Measurements from ENCODE around the gene COQ5. TPM values are rescaled to one million over a fixed set of nuclear protein-coding genes. Genes with fewer than 3 reads are reported as not detected.

The COQ5 gene
- polyA plus RNA-seq, 3 donors, result 9.3 to 38.9 (median 30.6) TPM

- intact Hi-C loops (cut with micrococcal nuclease), result loop anchor here (5.0 kb wide), 2 partner anchors 36 to 41 kb away; partner anchors contain the start of gene RNF10 (in 1 of the 2)
- Histone ChIP-seq H3K36me3 (replicated peaks in 1 of 2; ENCODE audit: control insufficient read depth in 1 of 2, insufficient read depth in 2 of 2, low read length in 2 of 2) (peaks cover 20 to 33% of the 10 kb centered on the region in 2 donors), H3K79me2 (ENCODE audit: insufficient read depth, low read length) (peaks cover 30% of the 10 kb centered on the region), H3K4me1 (ENCODE audit: control insufficient read depth in 1 of 2, insufficient read depth in 2 of 2, low read length in 2 of 2) (peaks cover 17 to 21% of the 10 kb centered on the region in 2 donors), H3K9ac (ENCODE audit: insufficient read depth, low read length, poor library complexity, severe bottlenecking) (peak overlapping the region; percentile 74), H3K27ac (ENCODE audit: low read depth in 1 of 2, low read length in 2 of 2) (peak overlapping the region; percentile 57 to 76), H4K20me1 (ENCODE audit: insufficient read depth, low read length) (peaks cover 30% of the 10 kb centered on the region), H2AFZ (ENCODE audit: insufficient read depth, low read depth, low read length, poor library complexity, severe bottlenecking) (peak overlapping the region; percentile 86), H3K4me2 (replicated peaks; ENCODE audit: extremely low read depth, low read length, poor library complexity, severe bottlenecking) (peak overlapping the region; percentile 94), H3K27me3 (ENCODE audit: control insufficient read depth in 2 of 2, insufficient read depth in 2 of 2, low read length in 2 of 2) (no peaks in the 10 kb centered on the region), H3K9me3 (replicated peaks in 1 of 2; ENCODE audit: control insufficient read depth in 1 of 2, insufficient read depth in 1 of 2, low read length in 2 of 2) (no peaks in the 10 kb centered on the region), H3K4me3 (replicated peaks in 1 of 3; ENCODE audit: low read depth in 2 of 3, low read length in 3 of 3) (peak overlapping the region; percentile 91 to 99 (median 99))
- H3K4me1 Mint-ChIP-seq, result peaks cover 24% of the 10 kb centered on the region
- peak; percentile 19 to 56 (median 46) for DNase-seq
- whole genome bisulfite sequencing (ENCODE audit: insufficient coverage), result under 1% methylated on average over 38 of the region's 47 CpGs
- TF ChIP-seq CTCF (IDR thresholded peaks at IDR 0.05), result no peak
- peak overlapping the region; percentile 93 to 98 for H3K4me3 Mint-ChIP-seq
- peaks cover 14 to 33% of the 10 kb centered on the region in 2 donors for H3K36me3 Mint-ChIP-seq
- peaks cover 0 to 2% (median 0%) of the 10 kb centered on the region in 3 donors for H3K27me3 Mint-ChIP-seq (ENCODE audit: low read depth in 3 of 3)
- H3K9me3 Mint-ChIP-seq, result no peaks in the 10 kb centered on the region
- H3K27ac Mint-ChIP-seq, result peak overlapping the region; percentile 77 to 88 (median 84)
These were observed 32.3 kb downstream of the COQ5 start for GRCh38 chr12:120496413-120497340.

GRCh38 chr12:120495731-120496412, 33.1 kb downstream of the COQ5 start, which contains the start of gene DYNLL1:
Gene DYNLL1 (plus strand): TSS chr12:120496113. CDS start chr12:120496422, 309 bp downstream.
- Histone ChIP-seq H3K79me2 (ENCODE audit: insufficient read depth, low read length) (peaks cover 30% of the 10 kb centered on the region), H3K27me3 (ENCODE audit: control insufficient read depth in 2 of 2, insufficient read depth in 2 of 2, low read length in 2 of 2) (no peaks in the 10 kb centered on the region), H3K9ac (ENCODE audit: insufficient read depth, low read length, poor library complexity, severe bottlenecking) (peak within 1 kb of the TSS; percentile 74), H3K27ac (ENCODE audit: low read depth in 1 of 2, low read length in 2 of 2) (peak within 1 kb of the TSS; percentile 57 to 76), H3K4me1 (ENCODE audit: control insufficient read depth in 1 of 2, insufficient read depth in 2 of 2, low read length in 2 of 2) (peaks cover 17 to 21% of the 10 kb centered on the region in 2 donors), H3K4me3 (replicated peaks in 1 of 3; ENCODE audit: low read depth in 2 of 3, low read length in 3 of 3) (peak within 1 kb of the TSS; percentile 91 to 99 (median 99)), H3K36me3 (replicated peaks in 1 of 2; ENCODE audit: control insufficient read depth in 1 of 2, insufficient read depth in 2 of 2, low read length in 2 of 2) (peaks cover 13 to 25% of the 10 kb centered on the region in 2 donors), H4K20me1 (ENCODE audit: insufficient read depth, low read length) (peaks cover 30% of the 10 kb centered on the region), H3K4me2 (replicated peaks; ENCODE audit: extremely low read depth, low read length, poor library complexity, severe bottlenecking) (peak within 1 kb of the TSS; percentile 94), H2AFZ (ENCODE audit: insufficient read depth, low read depth, low read length, poor library complexity, severe bottlenecking) (peak within 1 kb of the TSS; percentile 86), H3K9me3 (replicated peaks in 1 of 2; ENCODE audit: control insufficient read depth in 1 of 2, insufficient read depth in 1 of 2, low read length in 2 of 2) (no peaks in the 10 kb centered on the region)
- peak; percentile 92 to 96 (median 93) for DNase-seq
- under 1% methylated on average over 33 of the region's 53 CpGs for WGBS (ENCODE audit: insufficient coverage)
- H3K36me3 Mint-ChIP-seq, result peaks cover 14 to 25% of the 10 kb centered on the region in 2 donors
- peak within 1 kb of the TSS; percentile 77 to 88 (median 84) for H3K27ac Mint-ChIP-seq
- peaks cover 0 to 2% (median 2%) of the 10 kb centered on the region in 3 donors for H3K27me3 Mint-ChIP-seq (ENCODE audit: low read depth in 3 of 3)
- H3K9me3 Mint-ChIP-seq, result no peaks in the 10 kb centered on the region
- H3K4me1 Mint-ChIP-seq, result peaks cover 24% of the 10 kb centered on the region
- intact Hi-C loops (cut with micrococcal nuclease), result loop anchor here (5.0 kb wide), 2 partner anchors 36 to 41 kb away; partner anchors contain the start of gene RNF10 (in 1 of the 2)
- TF ChIP-seq CTCF (IDR thresholded peaks at IDR 0.05), result no peak
- H3K4me3 Mint-ChIP-seq, result peak within 1 kb of the TSS; percentile 93 to 98
